HG02970 (cell line): ENCODE data around the gene FAM120A.

ENCODE experiments used
- ATAC-seq: cut with Tn5 transposase; IDR thresholded peaks from one replicate; pipeline ENCODE4 v1.9.1; 2021; ENCODE audit warnings: mild to moderate bottlenecking, moderate library complexity, moderate number of reproducible peaks; ENCODE audit not compliant: unreplicated experiment, low FRiP score

The FAM120A gene

DNA sequence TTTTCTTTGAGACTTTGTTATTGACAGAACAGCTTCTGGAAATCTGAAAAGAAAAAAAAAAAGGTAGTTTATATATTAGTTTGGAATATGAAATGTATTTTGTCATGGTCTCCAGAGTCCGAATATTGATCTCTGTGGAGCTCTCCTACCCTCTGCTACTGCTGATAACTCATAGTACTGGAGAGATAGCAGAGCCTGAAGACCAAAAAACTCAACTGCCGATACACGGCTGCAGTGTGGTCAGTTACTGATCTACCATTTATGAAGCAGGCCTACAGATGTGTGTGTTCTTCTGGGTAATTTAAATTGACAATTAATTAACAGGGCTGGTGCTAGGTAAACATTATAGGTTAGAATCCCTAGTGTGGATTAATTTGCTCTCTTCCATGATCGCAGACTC is 3.8 kb upstream of the FAM120A start:
- ATAC-seq = no peak

DNA sequence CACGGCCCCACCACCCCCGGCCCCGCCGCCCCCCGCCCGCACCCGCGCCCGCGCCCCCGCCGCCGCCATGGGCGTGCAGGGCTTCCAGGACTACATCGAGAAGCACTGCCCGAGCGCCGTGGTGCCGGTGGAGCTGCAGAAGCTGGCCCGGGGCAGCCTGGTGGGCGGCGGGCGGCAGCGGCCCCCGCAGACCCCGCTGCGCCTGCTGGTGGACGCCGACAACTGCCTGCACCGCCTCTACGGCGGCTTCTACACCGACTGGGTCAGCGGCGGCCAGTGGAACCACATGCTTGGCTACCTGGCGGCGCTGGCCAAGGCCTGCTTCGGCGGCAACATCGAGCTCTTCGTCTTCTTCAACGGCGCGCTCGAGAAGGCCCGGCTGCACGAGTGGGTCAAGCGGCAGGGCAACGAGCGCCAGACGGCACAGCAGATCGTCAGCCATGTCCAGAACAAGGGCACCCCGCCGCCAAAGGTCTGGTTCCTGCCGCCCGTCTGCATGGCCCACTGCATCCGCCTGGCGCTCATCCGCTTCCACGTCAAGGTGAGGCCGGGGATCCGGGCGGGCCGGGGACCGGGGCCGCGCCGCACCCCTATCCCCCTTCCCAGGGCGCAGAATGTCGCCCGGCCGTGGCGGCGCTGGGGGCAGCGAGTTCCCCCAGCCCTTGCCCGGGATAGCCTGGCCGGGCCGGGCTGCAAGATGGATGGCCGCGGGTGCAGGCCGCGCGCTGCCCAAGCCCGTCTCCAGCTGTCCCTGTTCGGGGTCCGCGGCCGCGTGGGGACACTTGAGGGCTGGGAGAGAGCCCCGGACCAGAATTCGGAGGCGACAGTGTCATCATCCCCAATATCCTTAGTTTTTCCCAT is 594 bp downstream of the FAM120A start:
- no peak for ATAC-seq

GRCh38 chr9:93452710-93453046 is 1.2 kb downstream of the FAM120A start:
- no peak for ATAC-seq

DNA sequence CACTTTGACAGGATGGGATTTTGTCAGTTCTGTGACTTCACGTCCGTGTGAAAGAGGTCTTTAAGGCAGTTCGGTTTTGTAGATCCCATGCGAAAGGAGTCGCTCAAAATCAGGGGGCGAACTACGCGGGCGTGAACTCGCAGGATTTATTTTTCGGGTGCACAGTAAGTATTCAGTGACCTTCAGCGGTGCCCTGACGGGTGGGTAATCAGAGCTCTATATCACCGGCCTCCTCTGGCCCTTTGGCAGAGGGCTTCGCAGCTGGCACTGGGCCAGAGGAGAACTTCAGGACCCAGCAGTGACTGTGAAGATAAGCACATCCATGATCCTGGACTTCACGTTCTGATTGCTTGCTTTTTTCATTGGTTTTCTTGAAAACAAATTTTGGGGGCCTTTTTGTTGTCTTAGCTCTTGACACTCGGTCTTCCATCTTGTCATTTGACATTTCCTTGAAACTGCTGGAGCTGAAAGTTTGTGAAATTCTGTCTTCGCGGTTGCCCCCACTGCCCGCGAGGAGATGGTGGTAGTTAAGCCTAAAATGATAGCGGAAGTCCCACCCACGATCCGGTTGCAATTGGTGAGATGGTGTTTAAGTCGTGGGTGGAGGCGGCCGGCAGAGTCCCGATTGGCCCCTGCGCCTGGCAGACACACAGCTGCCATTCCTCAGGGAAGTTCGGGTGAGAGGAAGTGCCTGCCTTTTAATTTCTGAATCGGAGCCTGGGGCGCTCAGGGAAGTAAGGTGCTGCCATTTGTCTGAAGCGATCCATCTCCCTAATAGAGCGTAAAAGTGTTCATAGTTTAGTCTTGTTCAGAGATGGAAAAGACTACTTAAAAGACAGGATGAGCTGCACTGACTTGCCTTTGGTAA is 1.8 kb downstream of the FAM120A start, which contains the start of gene FAM120AOS:
FAM120AOS (minus strand) TSS at position 535 of the 868 bp plus-strand sequence. CDS start 872 bp downstream, outside the sequence.
- ATAC-seq = peak; percentile 62

GRCh38 chr9:93456022-93456421 is 4.5 kb downstream of the FAM120A start:
- ATAC-seq = no peak

GRCh38 chr9:93456504-93456903 is 5.0 kb downstream of the FAM120A start:
- no peak for ATAC-seq

DNA sequence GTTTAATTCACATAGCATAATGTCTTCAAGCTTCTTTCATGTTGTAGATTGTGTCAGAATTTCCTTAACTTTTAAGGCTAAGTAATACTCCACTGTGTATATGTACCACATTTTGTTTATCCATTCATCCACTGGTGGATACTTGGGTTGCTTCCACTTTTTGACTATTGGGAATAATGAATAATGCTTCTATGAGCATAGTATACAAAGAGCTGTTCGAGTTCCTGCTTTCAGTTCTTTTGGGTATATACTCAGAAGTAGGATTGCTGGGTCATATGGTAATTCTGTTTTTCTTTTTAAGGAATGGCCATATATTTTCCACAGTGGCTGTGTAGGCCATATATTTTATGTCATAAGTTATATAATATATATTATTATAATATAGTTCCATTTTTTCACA is 5.5 kb downstream of the FAM120A start:
- no peak for ATAC-seq

DNA sequence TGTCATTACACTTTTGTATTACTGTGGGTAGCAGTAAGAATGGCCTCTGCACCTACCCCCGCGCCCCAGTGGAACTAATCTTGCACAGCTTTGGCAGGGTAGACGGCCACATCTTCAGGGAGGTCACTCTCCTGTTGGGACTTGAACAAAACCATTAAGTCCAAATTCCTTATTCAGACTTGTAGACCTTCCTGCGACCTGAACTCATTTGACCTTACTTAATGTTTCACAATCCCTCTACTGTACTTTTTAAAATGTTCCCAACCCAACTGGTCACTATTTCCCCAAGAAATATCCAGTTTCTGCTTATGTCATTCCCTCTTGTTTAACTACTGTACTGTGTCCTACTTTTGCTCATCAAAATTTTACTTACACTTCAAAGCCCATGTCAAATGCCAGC is 7.2 kb downstream of the FAM120A start:
- no peak for ATAC-seq

GRCh38 chr9:93459432-93459847 is 8.0 kb downstream of the FAM120A start:
- no peak for ATAC-seq

DNA sequence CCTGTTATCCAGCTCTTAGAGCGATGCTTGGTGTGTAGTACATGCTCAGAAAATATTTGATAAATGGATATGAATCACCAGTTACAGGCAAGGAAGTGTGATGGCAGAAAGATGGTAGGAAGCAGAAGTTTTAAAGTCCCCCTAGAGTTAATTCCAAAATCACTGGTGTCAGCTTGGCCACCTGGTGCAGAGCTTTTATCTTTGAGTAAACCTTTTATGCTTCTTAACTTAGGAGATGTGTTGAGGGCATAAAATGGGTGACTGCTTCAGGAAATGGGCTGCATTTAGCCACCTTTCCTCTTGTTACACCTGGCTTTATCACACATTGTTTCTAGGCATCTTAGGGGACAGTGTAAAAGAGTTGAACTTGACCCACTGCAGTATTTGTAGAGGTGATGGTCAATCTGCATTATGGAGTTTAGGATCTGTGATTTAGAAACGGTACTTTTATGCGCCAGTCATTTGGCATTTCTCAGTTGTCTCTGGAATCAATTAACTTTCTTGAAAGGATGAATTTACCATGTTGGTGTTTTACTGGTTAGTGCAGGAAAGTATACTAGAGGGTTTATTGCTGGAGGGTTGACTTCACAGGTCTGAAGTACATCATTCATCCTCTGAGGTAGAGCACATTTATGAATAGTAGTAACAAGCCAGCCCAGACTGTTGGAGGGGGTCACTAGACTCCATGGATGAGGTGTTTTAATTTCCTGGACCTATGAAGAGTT is 9.4 kb downstream of the FAM120A start:
- ATAC-seq = no peak

- no peak for ATAC-seq
Measured at GRCh38 chr9:93461414-93461743, 9.9 kb downstream of the FAM120A start.

- ATAC-seq = no peak
Measured at GRCh38 chr9:93461821-93462220, 10.3 kb downstream of the FAM120A start.

GRCh38 chr9:93463638-93464248 is 12.3 kb downstream of the FAM120A start:
- ATAC-seq = no peak

GRCh38 chr9:93464395-93464794 is 12.9 kb downstream of the FAM120A start:
- ATAC-seq = no peak

DNA sequence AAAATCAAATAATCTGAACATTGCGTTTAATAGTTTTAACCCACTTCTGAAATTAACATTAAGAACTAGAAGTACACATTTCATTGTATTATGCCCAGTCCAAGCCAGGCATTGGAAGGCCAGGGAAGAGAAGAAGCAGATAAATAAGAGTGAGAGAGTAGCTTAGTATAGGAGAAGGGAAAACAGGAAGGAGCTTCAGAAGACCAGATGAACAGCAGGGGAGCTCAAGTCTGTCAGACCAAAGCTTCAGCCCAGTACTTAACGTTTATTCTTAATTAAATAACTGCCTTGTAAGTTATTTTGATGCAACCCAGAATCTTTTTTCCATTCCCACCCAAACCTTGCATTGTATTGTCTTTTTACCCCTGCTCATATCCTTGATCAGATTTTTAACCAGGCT is 13.4 kb downstream of the FAM120A start:
- ATAC-seq = no peak

- no peak for ATAC-seq
Measured at GRCh38 chr9:93465855-93466254, 14.4 kb downstream of the FAM120A start.

GRCh38 chr9:93466416-93467061 is 15.1 kb downstream of the FAM120A start:
- no peak for ATAC-seq

- no peak for ATAC-seq
Measured at GRCh38 chr9:93467062-93467416, 15.6 kb downstream of the FAM120A start.

- ATAC-seq = no peak
Measured at GRCh38 chr9:93467462-93467861, 16.0 kb downstream of the FAM120A start.
